ENCODE results near the gene CCNH. TPM values are rescaled to one million over a fixed set of nuclear protein-coding genes. Genes with fewer than 3 reads are reported as not detected.

Gene CCNH

DNA sequence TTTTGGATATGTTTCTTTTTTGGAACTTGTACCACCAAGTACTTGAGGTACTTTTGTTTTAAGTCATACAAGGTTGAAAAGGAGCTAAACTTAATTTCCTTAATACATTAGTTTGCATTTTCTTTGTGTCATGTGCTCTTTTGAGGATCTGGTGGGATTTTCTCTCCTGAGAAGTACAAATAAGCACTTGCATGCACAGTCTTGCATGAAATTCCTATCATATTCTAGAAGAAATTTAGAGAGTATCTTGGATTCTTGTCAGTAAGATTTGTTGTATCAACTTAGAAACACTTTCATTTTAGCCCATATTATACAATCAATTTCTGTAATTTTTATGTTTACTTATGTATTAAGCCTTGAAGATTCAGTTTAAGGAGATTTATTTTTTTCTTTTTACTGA is 64.9 kb downstream of the CCNH start:
- no peak overlapping the region for H2AFZ ChIP-seq (ENCODE audit: low read length)
- H3K4me1 ChIP-seq (ENCODE audit: control insufficient read depth in 2 of 2, insufficient read depth in 1 of 2, low read depth in 1 of 2, low read length in 2 of 2): no peaks in the 10 kb centered on the region
- H3K4me3 ChIP-seq (ENCODE audit: low read length in 2 of 2): no peak overlapping the region
- H3K14ac ChIP-seq (ENCODE audit: low read length): no peak overlapping the region
- no peak overlapping the region for H2BK15ac ChIP-seq (ENCODE audit: low read length)
- no peak overlapping the region for H2BK120ac ChIP-seq (ENCODE audit: low read depth, low read length)
- H3K27ac ChIP-seq (replicated peaks; ENCODE audit: low read length): no peak overlapping the region
- H3K4me2 ChIP-seq (ENCODE audit: insufficient read depth, low read length, poor library complexity, severe bottlenecking): no peak overlapping the region
- no peaks in the 10 kb centered on the region for H3K27me3 ChIP-seq (ENCODE audit: control insufficient read depth in 3 of 3, insufficient read depth in 3 of 3, low read depth in 1 of 3, low read length in 3 of 3)
- no peak overlapping the region for H4K8ac ChIP-seq (ENCODE audit: low read depth, low read length)
- H2BK5ac ChIP-seq (ENCODE audit: low read length): no peak overlapping the region
- no peak for DNase-seq (ENCODE audit: low spot score)
- no peak overlapping the region for H3K18ac ChIP-seq (ENCODE audit: low read length)
- H3K4ac ChIP-seq (ENCODE audit: low read length): no peak overlapping the region
- no peaks in the 10 kb centered on the region for H3K79me1 ChIP-seq (ENCODE audit: low read depth, low read length)
- H3K9me3 ChIP-seq (replicated peaks in 1 of 2; ENCODE audit: control insufficient read depth in 2 of 2, insufficient read depth in 1 of 2, low read depth in 1 of 2, low read length in 2 of 2): no peaks in the 10 kb centered on the region
- no peak overlapping the region for H4K91ac ChIP-seq (ENCODE audit: low read depth, low read length, poor library complexity)
- no peak overlapping the region for H3K9ac ChIP-seq (ENCODE audit: low read depth, low read length, poor library complexity)
- no peak overlapping the region for H2AK5ac ChIP-seq (ENCODE audit: low read depth, low read length)
- peaks cover 0 to 68% of the 10 kb centered on the region in 2 donors for H3K36me3 ChIP-seq (replicated peaks in 1 of 2; ENCODE audit: control insufficient read depth in 2 of 2, insufficient read depth in 2 of 2, low read length in 2 of 2)
- H3K23ac ChIP-seq (ENCODE audit: low read depth, low read length, poor library complexity): no peak overlapping the region
- H2BK12ac ChIP-seq (ENCODE audit: low read length): no peak overlapping the region

DNA sequence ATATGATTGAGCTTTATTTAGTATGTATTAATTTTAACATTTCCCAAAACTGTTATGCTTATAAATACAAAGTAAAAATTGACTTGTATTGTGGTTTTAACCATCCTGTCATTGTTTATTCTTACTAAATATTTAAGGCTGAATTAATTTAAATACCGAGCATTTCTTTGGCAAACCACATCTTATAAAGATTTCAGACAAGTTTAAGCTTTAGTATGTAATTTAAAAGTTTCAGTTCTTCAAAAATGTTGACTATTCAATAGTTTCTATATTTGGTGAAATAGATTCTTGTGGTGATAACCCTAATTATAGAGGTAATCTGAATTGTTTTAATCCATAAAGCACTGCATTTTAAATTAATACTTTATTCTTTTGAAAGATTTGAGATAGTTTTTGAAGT is 65.5 kb downstream of the CCNH start:
- Histone ChIP-seq H2BK5ac (ENCODE audit: low read length) (no peak overlapping the region), H3K4me3 (ENCODE audit: low read length in 2 of 2) (no peak overlapping the region), H3K18ac (ENCODE audit: low read length) (no peak overlapping the region), H3K79me1 (ENCODE audit: low read depth, low read length) (no peaks in the 10 kb centered on the region), H3K23ac (ENCODE audit: low read depth, low read length, poor library complexity) (no peak overlapping the region), H3K9ac (ENCODE audit: low read depth, low read length, poor library complexity) (no peak overlapping the region), H3K36me3 (replicated peaks in 1 of 2; ENCODE audit: control insufficient read depth in 2 of 2, insufficient read depth in 2 of 2, low read length in 2 of 2) (peaks cover under 1 to 69% of the 10 kb centered on the region in 2 donors), H2BK15ac (ENCODE audit: low read length) (no peak overlapping the region), H3K9me3 (replicated peaks in 1 of 2; ENCODE audit: control insufficient read depth in 2 of 2, insufficient read depth in 1 of 2, low read depth in 1 of 2, low read length in 2 of 2) (no peaks in the 10 kb centered on the region), H2BK120ac (ENCODE audit: low read depth, low read length) (no peak overlapping the region), H3K4me2 (ENCODE audit: insufficient read depth, low read length, poor library complexity, severe bottlenecking) (no peak overlapping the region), H4K8ac (ENCODE audit: low read depth, low read length) (no peak overlapping the region), H3K14ac (ENCODE audit: low read length) (no peak overlapping the region), H3K4ac (ENCODE audit: low read length) (no peak overlapping the region), H2AK5ac (ENCODE audit: low read depth, low read length) (no peak overlapping the region), H2AFZ (ENCODE audit: low read length) (no peak overlapping the region), H2BK12ac (ENCODE audit: low read length) (no peak overlapping the region), H4K91ac (ENCODE audit: low read depth, low read length, poor library complexity) (no peak overlapping the region), H3K27ac (replicated peaks; ENCODE audit: low read length) (no peak overlapping the region), H3K27me3 (ENCODE audit: control insufficient read depth in 3 of 3, insufficient read depth in 3 of 3, low read depth in 1 of 3, low read length in 3 of 3) (no peaks in the 10 kb centered on the region), H3K4me1 (ENCODE audit: control insufficient read depth in 2 of 2, insufficient read depth in 1 of 2, low read depth in 1 of 2, low read length in 2 of 2) (no peaks in the 10 kb centered on the region)
- no peak for DNase-seq (ENCODE audit: low spot score)
- no CpG with 5 or more reads among the region's 1 CpG for WGBS, 2 donors (ENCODE audit: extremely low coverage in 2 of 2, insufficient read length in 2 of 2, insufficient replicate concordance in 1 of 2)

Small RNA genes lying within 50 kb of the gene (small RNA-seq; reads per million reads assigned to genes)
- gene RNU6-727P (ENCODE audit: insufficient read depth): not detected

Data from neuronal stem cell (in vitro differentiated cells).